ENCODE measurements around the gene MGMT. TPM values are rescaled to one million over a fixed set of nuclear protein-coding genes. Genes with fewer than 3 reads are reported as not detected.

The MGMT gene
- total RNA-seq, 1 donor from 2014 or later: 13.6 TPM

- Mint-ChIP-seq H3K27ac (no peak overlapping the region), H3K27me3 (no peaks in the 10 kb centered on the region), H3K9me3 (ENCODE audit: low read depth) (peaks cover 39% of the 10 kb centered on the region), H3K4me1 (ENCODE audit: low read depth) (no peaks in the 10 kb centered on the region), H3K36me3 (ENCODE audit: insufficient read depth) (peaks cover 19% of the 10 kb centered on the region), H3K4me3 (ENCODE audit: low read depth) (no peak overlapping the region)
- DNase-seq (ENCODE audit: low spot score, unreplicated experiment): no peak
- TF ChIP-seq CTCF (IDR thresholded peaks at IDR 0.05; ENCODE audit: unreplicated experiment): no peak
Observed at GRCh38 chr10:129481641-129482040, 14.6 kb downstream of the MGMT start.

- no peak for TF ChIP-seq CTCF (IDR thresholded peaks at IDR 0.05; ENCODE audit: unreplicated experiment)
- Mint-ChIP-seq H3K9me3 (ENCODE audit: low read depth) (peaks cover 39% of the 10 kb centered on the region), H3K27me3 (no peaks in the 10 kb centered on the region), H3K27ac (no peak overlapping the region), H3K4me1 (ENCODE audit: low read depth) (no peaks in the 10 kb centered on the region), H3K4me3 (ENCODE audit: low read depth) (no peak overlapping the region), H3K36me3 (ENCODE audit: insufficient read depth) (peaks cover 19% of the 10 kb centered on the region)
- DNase-seq (ENCODE audit: low spot score, unreplicated experiment): no peak
Observed at GRCh38 chr10:129483430-129484010, 16.5 kb downstream of the MGMT start.

- no peaks in the 10 kb centered on the region for H3K4me1 Mint-ChIP-seq (ENCODE audit: low read depth)
- no peak for TF ChIP-seq CTCF (IDR thresholded peaks at IDR 0.05; ENCODE audit: unreplicated experiment)
- H3K4me3 Mint-ChIP-seq (ENCODE audit: low read depth): no peak overlapping the region
- H3K27ac Mint-ChIP-seq: no peak overlapping the region
- DNase-seq (ENCODE audit: low spot score, unreplicated experiment): no peak
- peaks cover 46% of the 10 kb centered on the region for H3K9me3 Mint-ChIP-seq (ENCODE audit: low read depth)
- peaks cover 14% of the 10 kb centered on the region for H3K36me3 Mint-ChIP-seq (ENCODE audit: insufficient read depth)
- H3K27me3 Mint-ChIP-seq: no peaks in the 10 kb centered on the region
Observed at GRCh38 chr10:129486805-129487204, 19.8 kb downstream of the MGMT start.

GRCh38 chr10:129491123-129491734 lies 24.2 kb downstream of the MGMT start:
- DNase-seq (ENCODE audit: low spot score, unreplicated experiment): no peak
- H3K9me3 Mint-ChIP-seq (ENCODE audit: low read depth): peaks cover 32% of the 10 kb centered on the region
- no peak overlapping the region for H3K27ac Mint-ChIP-seq
- H3K4me1 Mint-ChIP-seq (ENCODE audit: low read depth): peaks cover 2% of the 10 kb centered on the region
- peaks cover 8% of the 10 kb centered on the region for H3K36me3 Mint-ChIP-seq (ENCODE audit: insufficient read depth)
- TF ChIP-seq CTCF (IDR thresholded peaks at IDR 0.05; ENCODE audit: unreplicated experiment): no peak
- H3K27me3 Mint-ChIP-seq: no peaks in the 10 kb centered on the region
- no peak overlapping the region for H3K4me3 Mint-ChIP-seq (ENCODE audit: low read depth)

- H3K4me1 Mint-ChIP-seq (ENCODE audit: low read depth): peaks cover 2% of the 10 kb centered on the region
- TF ChIP-seq CTCF (IDR thresholded peaks at IDR 0.05; ENCODE audit: unreplicated experiment): no peak
Observed at GRCh38 chr10:129494176-129494575, 27.1 kb downstream of the MGMT start.

More at GRCh38 chr10:129494176-129494575, 27.1 kb downstream of the MGMT start:
- peaks cover 19% of the 10 kb centered on the region for H3K36me3 Mint-ChIP-seq (ENCODE audit: insufficient read depth)
- H3K27me3 Mint-ChIP-seq: no peaks in the 10 kb centered on the region
- no peak overlapping the region for H3K4me3 Mint-ChIP-seq (ENCODE audit: low read depth)
- DNase-seq (ENCODE audit: low spot score, unreplicated experiment): no peak
- H3K27ac Mint-ChIP-seq: no peak overlapping the region
- peaks cover 44% of the 10 kb centered on the region for H3K9me3 Mint-ChIP-seq (ENCODE audit: low read depth)

Measured in progenitor cell of endocrine pancreas (in vitro differentiated cells).